Type B pancreatic cell (in vitro differentiated cells): ENCODE results near the gene TDRD6. TPM values are rescaled to one million over a fixed set of nuclear protein-coding genes. Genes with fewer than 3 reads are reported as not detected.
A peak's percentile ranks its signal among the peaks of the same experiment; 100 is the strongest.
"Not testable (repeated sequence)": the region's sequence is repeated elsewhere in the genome, so short reads cannot be mapped to it uniquely, and the experiment has no call there.

Experiments used
- DNase-seq: peaks from one replicate; pipeline ENCODE4 v3.0.0; 2021; ENCODE audit warnings: mixed read lengths; ENCODE audit not compliant: unreplicated experiment; ENCODE audit errors: extremely low spot score
- H3K27ac Mint-ChIP-seq: 2 replicates; pipeline ENCODE4 v1.8.0; 2021; ENCODE audit warnings: mild to moderate bottlenecking, mixed read lengths
- H3K27me3 Mint-ChIP-seq: 2 replicates; pipeline ENCODE4 v1.8.0; 2021; ENCODE audit warnings: mixed read lengths
- H3K36me3 Mint-ChIP-seq: 2 replicates; pipeline ENCODE4 v1.8.0; 2021; ENCODE audit warnings: mixed read lengths
- H3K4me1 Mint-ChIP-seq: one replicate; pipeline ENCODE4 v1.8.0; 2021; ENCODE audit warnings: mixed read lengths; ENCODE audit not compliant: unreplicated experiment
- H3K4me3 Mint-ChIP-seq: 2 replicates; pipeline ENCODE4 v1.8.0; 2021; ENCODE audit warnings: mild to moderate bottlenecking, mixed read lengths
- H3K9me3 Mint-ChIP-seq: 2 replicates; pipeline ENCODE4 v1.8.0; 2021; ENCODE audit warnings: mixed read lengths
- CTCF ChIP-seq: fragments of 200-600 bp; sonication (generic); conservative IDR thresholded peaks from 2 replicates; pipeline ENCODE4 v1.5.0; 2021; ENCODE audit warnings: antibody characterized with exemption, mild to moderate bottlenecking
- long read RNA-seq: library from polyadenylated mRNA; unstranded; transcript quantifications from one replicate; pipeline ENCODE4 v2.0.0, GENCODE V29; 2020
- total RNA-seq: library from RNA; stranded (reverse); gene quantifications from 2 replicates; pipeline ENCODE4 v1.2.1, GENCODE V29; 2021; ENCODE audit warnings: low replicate concordance

The TDRD6 gene
- 0.19 and 0.38 TPM in 2 replicates for total RNA-seq
- long read RNA-seq: 0 reads

GRCh38 chr6:46687619-46688097 is at the start of gene TDRD6:
Gene TDRD6, plus strand, starts transcription at chr6:46687885. Its CDS starts 244 bp downstream, at chr6:46688129.
- no peaks in the 10 kb centered on the region for H3K4me1 Mint-ChIP-seq
- H3K9me3 Mint-ChIP-seq: no peaks in the 10 kb centered on the region
- H3K4me3 Mint-ChIP-seq: no peak within 1 kb of the TSS
- peaks cover 8% of the 10 kb centered on the region for H3K27me3 Mint-ChIP-seq
- no peak within 1 kb of the TSS for H3K27ac Mint-ChIP-seq
- no peaks in the 10 kb centered on the region for H3K36me3 Mint-ChIP-seq
- no peak for DNase-seq
- TF ChIP-seq CTCF: no peak

- H3K27me3 Mint-ChIP-seq: no peaks in the 10 kb centered on the region
- no peak for DNase-seq
- TF ChIP-seq CTCF: no peak
- H3K9me3 Mint-ChIP-seq: peaks cover 2% of the 10 kb centered on the region
- H3K4me3 Mint-ChIP-seq: no peak overlapping the region
- H3K36me3 Mint-ChIP-seq: peaks cover 12% of the 10 kb centered on the region
- H3K4me1 Mint-ChIP-seq: peaks cover 7% of the 10 kb centered on the region
- no peak overlapping the region for H3K27ac Mint-ChIP-seq
Observed at GRCh38 chr6:46637933-46638332, 49.8 kb upstream of the TDRD6 start.

- peaks cover 7% of the 10 kb centered on the region for H3K4me1 Mint-ChIP-seq
- H3K4me3 Mint-ChIP-seq: no peak overlapping the region
- H3K9me3 Mint-ChIP-seq: peaks cover 3% of the 10 kb centered on the region
- H3K27ac Mint-ChIP-seq: no peak overlapping the region
- no peaks in the 10 kb centered on the region for H3K27me3 Mint-ChIP-seq
- DNase-seq: no peak
- peaks cover 13% of the 10 kb centered on the region for H3K36me3 Mint-ChIP-seq
- TF ChIP-seq CTCF: no peak
Observed at GRCh38 chr6:46638650-46639049, 49.0 kb upstream of the TDRD6 start.

GRCh38 chr6:46642928-46643751 is 44.5 kb upstream of the TDRD6 start:
- Mint-ChIP-seq H3K27me3 (no peaks in the 10 kb centered on the region), H3K4me1 (peaks cover 7% of the 10 kb centered on the region), H3K36me3 (peaks cover 7% of the 10 kb centered on the region), H3K4me3 (no peak overlapping the region), H3K27ac (no peak overlapping the region), H3K9me3 (peaks cover 3% of the 10 kb centered on the region)
- TF ChIP-seq CTCF: no peak
- no peak for DNase-seq

- H3K9me3 Mint-ChIP-seq: peaks cover 3% of the 10 kb centered on the region
- H3K4me3 Mint-ChIP-seq: no peak overlapping the region
- no peaks in the 10 kb centered on the region for H3K27me3 Mint-ChIP-seq
- H3K27ac Mint-ChIP-seq: no peak overlapping the region
- TF ChIP-seq CTCF: no peak
- no peak for DNase-seq
- peaks cover 13% of the 10 kb centered on the region for H3K4me1 Mint-ChIP-seq
- H3K36me3 Mint-ChIP-seq: peaks cover 12% of the 10 kb centered on the region
Observed at GRCh38 chr6:46645265-46645664, 42.4 kb upstream of the TDRD6 start.

- Mint-ChIP-seq H3K4me3 (peak overlapping the region; percentile 33), H3K4me1 (peaks cover 20% of the 10 kb centered on the region)
- H3K27ac Mint-ChIP-seq, H3K27me3 Mint-ChIP-seq, DNase-seq, H3K36me3 Mint-ChIP-seq, H3K9me3 Mint-ChIP-seq: not testable (repeated sequence)
Observed at GRCh38 chr6:46648108-46648507, 39.6 kb upstream of the TDRD6 start.
